Subcutaneous adipose tissue (tissue), 4 donors: ENCODE measurements around the gene KRTAP4-7. TPM values are rescaled to one million over a fixed set of nuclear protein-coding genes. Genes with fewer than 3 reads are reported as not detected.
"Not testable (repeated sequence)": the region's sequence is repeated elsewhere in the genome, so short reads cannot be mapped to it uniquely, and the experiment has no call there.

Source experiments
- total RNA-seq, 4 donors: library from RNA; depleted of rRNA; stranded (reverse); fragments of >200 nt; gene quantifications; one replicate each; pipeline ENCODE4 v1.1.0, GENCODE V29; 2016
- TF ChIP-seq, protein P1 (sequence below): fragments of 450-650 bp; IDR thresholded peaks from one replicate; pipeline ENCODE4 v1.5.1; 2016; ENCODE audit warnings: low read depth, mild to moderate bottlenecking, control low read depth, antibody characterized with exemption, moderate library complexity

The KRTAP4-7 gene
- total RNA-seq, 4 donors from 2014 or later: not detected

DNA sequence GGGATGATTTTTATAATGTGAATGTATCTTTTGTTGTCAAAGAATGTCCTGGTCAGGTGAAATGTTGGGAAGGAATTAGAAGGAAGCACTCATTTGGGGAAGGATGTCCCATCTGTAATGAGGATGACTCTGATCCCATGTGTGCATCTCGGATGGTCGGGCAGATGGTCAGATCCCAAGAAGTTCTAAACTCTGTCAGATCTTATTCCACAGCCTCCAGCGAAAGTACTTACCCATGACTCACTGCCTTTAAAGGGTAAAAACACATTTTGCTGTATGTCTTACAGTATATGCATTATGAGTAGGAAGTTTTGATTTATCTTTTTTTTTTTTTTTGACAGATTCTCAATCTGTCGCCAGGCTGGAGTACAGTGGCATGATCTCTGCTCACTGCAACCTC, 34.8 kb downstream of the KRTAP4-7 start:
- TF ChIP-seq, protein P1, sequence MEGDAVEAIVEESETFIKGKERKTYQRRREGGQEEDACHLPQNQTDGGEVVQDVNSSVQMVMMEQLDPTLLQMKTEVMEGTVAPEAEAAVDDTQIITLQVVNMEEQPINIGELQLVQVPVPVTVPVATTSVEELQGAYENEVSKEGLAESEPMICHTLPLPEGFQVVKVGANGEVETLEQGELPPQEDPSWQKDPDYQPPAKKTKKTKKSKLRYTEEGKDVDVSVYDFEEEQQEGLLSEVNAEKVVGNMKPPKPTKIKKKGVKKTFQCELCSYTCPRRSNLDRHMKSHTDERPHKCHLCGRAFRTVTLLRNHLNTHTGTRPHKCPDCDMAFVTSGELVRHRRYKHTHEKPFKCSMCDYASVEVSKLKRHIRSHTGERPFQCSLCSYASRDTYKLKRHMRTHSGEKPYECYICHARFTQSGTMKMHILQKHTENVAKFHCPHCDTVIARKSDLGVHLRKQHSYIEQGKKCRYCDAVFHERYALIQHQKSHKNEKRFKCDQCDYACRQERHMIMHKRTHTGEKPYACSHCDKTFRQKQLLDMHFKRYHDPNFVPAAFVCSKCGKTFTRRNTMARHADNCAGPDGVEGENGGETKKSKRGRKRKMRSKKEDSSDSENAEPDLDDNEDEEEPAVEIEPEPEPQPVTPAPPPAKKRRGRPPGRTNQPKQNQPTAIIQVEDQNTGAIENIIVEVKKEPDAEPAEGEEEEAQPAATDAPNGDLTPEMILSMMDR: no peak

- TF ChIP-seq, protein P1: no peak
These were observed 37.8 kb downstream of the KRTAP4-7 start for GRCh38 chr17:41121742-41122141.

DNA sequence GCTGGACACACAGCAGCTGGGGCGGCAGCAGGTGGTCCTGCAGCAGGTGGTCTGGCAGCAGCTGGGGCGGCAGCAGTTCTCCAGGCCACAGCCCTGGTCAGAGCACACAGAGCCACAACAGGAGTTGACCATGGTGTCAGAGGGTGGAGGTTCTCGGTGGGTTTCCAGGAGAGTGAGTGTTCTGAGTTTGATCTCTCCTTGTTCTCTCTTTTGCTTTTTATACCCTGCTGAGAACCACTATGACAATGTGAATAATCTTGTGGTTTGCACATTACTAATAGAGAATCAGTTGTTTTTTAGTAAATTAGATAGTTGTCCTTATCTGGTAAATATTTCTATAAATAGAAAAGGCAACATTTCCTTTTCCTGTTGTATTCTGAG, 40.0 kb downstream of the KRTAP4-7 start, which contains the start of gene KRTAP4-12:
Gene KRTAP4-12 (minus strand): TSS at position 192 of the 381 bp plus-strand sequence. CDS start 60 bp downstream, at position 132.
- TF ChIP-seq, protein P1: not testable (repeated sequence)

DNA sequence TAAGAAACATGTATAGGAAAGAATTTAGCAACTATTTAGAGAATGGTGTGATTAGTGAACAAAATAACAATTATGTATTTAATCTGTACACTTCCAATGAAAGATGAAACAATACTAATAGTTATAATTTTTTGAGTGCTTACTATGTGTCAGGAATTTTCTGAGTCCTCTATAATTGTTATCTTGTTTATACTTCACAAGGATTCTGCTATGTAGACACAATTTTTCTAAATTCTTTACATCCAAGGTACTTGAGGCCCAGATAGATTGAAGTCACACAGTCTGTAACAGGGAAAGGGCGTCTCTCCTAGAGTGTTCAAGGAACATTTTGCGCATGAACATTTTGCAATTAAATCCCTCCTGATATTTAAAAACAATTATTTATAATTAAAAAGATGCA, 41.1 kb downstream of the KRTAP4-7 start:
- TF ChIP-seq, protein P1: no peak

- TF ChIP-seq, protein P1: no peak
These were observed 42.5 kb downstream of the KRTAP4-7 start for GRCh38 chr17:41126412-41126811.

- TF ChIP-seq, protein P1: no peak
These were observed 43.4 kb downstream of the KRTAP4-7 start for GRCh38 chr17:41127371-41127770.

- TF ChIP-seq, protein P1: no peak
These were observed 48.0 kb downstream of the KRTAP4-7 start for GRCh38 chr17:41131979-41132378.
